GM12891 (cell line): Measurements from ENCODE around the gene PTPN3.

Experiments used
- POLR2AphosphoS5 ChIP-seq: IDR thresholded peaks from 2 replicates; pipeline ENCODE4 v1.6.1; 2011; ENCODE audit warnings: low read depth, low read length, control low read depth
- SPI1 ChIP-seq: IDR thresholded peaks from 2 replicates; pipeline ENCODE4 v1.6.1; 2011; ENCODE audit warnings: low read depth, low read length, control low read depth

- no peak for TF ChIP-seq SPI1
- no peak for TF ChIP-seq POLR2AphosphoS5
Measured at GRCh38 chr9:109421026-109421970, 76.8 kb downstream of the PTPN3 start.
